NCI-H146 treated with DMSO at 0.1 percent for 48 hours (cell line): ENCODE results near the gene RNF169.
"Not testable (repeated sequence)": the region's sequence is repeated elsewhere in the genome, so short reads cannot be mapped to it uniquely, and the experiment has no call there.

Source experiments
- DNase-seq: peaks from one replicate; lab custom pipeline; 2025; ENCODE audit not compliant: unreplicated experiment; lab: John Stamatoyannopoulos, UW

The RNF169 gene

DNA sequence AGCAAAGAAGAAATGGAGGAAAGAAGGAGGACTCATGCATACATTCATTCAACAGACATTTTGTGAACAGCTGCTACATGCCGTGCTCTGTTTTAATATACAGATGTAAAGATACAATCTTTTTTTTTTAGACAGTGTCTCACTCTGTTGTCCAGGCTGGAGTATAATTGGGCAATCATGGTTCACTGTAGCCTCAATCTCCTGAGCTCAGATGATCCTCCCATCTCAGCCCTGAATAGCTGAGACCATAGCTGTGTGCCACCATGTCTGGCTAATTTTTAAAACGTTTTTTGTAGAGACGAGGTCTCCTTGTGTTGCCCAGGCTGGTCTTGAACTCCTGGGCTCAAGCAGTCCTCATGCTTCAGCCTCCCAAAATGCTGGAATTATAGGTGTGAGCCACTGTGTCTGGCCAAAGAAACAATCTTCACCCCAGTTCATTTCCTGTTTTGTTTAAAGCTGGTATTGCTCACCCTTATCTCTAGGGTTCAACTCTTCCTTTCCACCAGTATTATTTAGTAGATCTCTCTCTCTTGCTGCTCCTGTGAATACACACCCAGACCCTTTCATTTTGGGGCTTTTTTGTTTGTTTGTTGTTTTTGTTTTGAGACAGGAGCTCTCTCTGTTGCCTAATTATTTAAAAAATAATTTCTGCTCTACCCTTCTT, 69.8 kb downstream of the RNF169 start:
- DNase-seq = no peak

DNA sequence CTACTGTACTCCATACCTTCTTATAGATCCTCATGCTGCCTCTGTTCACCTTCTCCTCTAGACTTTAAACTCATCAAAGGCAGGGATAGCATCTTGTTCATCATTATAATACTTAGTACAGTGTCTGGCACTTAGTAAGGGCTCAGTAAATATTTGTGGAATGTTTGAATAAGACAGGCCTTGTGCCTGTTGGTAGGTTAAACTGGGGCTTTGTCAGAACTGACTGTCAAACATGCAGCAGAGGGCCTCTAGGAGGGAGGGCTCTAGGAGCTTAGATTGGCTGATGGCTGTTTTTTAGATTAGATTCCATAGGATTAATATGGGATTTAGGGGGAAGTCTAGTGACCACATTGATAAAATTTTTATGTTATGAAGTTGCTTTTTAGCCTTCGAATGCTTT, 70.8 kb downstream of the RNF169 start:
- DNase-seq = no peak

DNA sequence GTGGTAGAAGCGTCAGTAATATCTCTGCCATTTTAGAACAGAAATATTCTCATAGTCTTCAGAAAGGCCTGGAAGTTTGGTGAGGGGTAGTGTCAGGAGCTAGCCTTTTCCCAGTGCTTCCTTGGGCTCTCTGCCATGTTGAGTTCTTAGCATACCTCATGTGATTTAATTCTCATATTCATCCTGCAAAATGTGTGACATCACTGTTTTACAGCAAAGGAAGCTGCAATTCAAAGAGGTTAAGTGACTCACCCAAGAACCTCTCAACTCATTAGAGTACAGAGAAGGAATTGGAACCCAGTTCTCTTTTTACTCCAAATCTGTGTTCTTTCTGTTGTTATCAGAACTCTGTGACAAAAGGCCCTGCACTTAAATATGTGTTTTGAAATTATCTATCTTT, 72.1 kb downstream of the RNF169 start:
- DNase-seq = no peak

DNA sequence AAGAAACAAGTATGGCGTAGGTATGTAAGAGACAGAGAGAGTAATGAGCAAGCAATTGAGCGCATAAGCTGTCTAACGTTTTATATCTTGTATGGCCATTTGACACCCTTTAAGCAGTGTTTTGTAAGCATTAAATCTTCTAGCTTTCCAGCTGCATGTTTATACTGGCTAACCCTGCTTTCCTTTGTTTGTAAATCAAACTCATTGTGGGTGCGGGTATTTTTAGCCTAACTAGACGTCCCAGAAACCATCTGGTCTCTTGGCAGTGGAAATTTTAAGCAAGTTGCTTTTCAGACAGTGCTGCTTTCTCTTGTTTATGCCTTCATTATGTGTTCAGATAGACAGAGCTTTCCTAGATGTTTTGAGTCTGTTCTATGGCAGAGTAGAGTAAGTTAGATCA, 73.5 kb downstream of the RNF169 start:
- no peak for DNase-seq

DNA sequence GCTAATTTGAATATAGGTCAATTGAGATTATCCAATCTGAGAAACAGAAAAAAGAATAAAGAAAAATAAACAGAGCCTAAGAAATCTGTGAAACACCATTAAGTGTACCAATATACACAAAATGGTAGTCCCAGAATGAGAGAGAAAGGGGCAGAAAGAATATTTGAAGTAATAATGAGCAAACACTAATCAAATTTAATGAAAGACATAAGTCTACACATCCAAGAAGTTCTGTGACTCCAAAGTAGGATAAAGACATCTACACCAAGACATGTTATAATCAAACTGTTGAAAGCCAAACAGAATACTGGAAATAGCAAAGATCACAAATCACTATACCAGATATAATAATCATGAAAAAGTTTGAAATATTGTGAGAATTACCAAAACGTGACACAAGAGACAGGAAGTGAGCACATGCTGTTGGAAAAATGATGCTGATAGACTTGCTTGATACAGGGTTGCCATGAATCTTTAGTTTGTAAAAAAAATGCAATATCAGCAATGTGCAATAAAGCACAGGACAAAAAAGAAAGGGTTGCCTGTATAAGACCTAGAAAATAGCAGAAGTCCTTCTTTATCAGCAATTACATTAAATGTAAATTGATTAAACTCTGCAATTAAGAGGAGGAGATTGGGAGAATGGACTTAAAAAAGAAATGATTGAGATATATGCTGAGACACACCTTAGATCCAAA, 75.8 kb downstream of the RNF169 start:
- DNase-seq = no peak

DNA sequence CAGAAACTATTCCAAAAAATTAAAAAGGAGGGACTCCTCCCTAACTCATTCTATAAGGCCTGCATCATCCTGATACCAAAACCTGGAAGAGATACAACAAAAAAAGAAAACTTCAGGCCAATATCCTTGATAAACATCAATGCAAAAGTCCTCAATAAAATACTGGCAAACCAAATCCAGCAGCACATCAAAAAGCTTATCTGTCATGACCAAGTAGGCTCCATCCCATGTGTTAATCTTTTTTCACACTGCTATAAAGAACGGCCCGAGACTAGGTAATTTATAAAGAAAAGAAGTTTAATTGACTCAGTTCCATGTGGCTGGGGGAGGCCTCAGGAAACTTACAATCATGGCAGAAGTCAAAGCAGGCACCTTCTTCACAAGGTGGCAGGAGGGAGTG, 76.9 kb downstream of the RNF169 start:
- DNase-seq = not testable (repeated sequence)

DNA sequence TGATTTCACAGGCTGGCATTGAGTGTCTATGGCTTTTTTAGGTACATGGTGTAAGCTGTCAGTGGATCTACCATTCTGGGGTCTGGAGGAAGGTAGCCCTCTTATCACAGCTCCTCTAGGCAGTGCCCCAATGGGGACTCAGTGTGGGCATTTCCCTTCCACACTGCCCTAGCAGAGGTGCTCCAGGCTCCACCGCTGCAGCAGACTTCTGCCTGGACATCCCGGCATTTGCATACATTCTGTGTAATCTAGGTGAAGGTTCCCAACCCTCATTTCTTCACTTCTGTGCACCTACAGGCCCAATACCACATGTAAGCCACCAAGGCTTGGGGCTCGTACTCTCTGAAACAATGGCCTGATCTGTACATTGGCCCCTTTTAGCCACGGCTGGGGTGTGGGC, 78.3 kb downstream of the RNF169 start:
- no peak for DNase-seq

DNA sequence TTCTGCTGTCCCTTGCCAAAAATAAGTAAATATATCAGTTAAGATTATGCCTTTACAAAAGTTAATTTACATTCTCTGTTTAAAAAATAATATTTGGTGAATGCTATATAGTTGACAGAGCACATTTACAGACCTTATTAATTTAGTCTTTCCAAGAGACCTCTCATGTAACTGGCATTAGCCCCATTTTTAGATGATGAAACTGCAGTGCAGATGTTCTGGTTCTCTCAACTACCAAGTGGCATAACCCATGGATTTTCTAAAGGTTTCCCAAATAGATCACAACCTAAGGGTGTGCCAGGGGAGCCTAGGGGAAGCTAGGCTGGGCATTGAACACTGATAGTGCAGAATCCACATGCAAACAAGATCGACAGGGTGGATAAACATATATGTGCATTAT, 88.5 kb downstream of the RNF169 start:
- no peak for DNase-seq

DNA sequence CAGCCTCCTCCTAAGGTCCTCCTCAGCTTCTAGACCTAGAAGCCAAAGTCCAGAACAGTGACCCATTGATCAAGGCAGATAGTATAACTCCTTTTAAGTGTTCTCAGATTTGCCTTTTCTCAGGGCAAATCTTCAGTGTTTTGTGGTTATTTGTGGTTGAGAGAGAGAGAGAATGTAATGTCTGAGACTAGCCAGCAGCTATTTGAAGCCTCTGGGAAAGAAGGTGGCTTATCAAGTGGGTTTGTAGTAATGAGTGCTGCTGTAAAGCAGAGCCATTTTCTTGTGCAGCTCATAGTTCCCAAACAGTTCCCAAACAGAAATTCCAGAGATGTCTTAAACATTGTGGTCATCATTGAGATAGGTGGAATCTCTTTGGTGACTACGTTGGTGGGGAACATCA, 89.5 kb downstream of the RNF169 start:
- no peak for DNase-seq

DNA sequence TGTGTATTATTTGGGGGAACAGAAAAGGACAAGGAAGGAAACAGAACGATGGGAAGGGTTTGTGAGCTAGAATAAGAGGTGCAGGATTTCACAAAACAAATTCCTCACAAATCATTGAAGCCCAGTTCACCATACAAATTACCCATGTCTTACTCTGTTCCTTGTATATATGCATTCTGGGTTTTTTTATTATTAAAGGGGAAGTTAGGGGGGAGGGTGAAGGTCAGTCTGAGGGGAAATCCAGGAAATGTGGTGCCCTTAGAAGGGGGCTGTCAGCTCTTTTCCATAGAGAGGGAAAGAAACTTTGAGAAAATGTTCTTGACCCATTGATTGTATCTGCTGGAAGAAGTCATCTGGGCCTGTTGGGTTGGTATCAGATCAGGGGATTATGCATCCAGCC, 90.8 kb downstream of the RNF169 start:
- no peak for DNase-seq

DNA sequence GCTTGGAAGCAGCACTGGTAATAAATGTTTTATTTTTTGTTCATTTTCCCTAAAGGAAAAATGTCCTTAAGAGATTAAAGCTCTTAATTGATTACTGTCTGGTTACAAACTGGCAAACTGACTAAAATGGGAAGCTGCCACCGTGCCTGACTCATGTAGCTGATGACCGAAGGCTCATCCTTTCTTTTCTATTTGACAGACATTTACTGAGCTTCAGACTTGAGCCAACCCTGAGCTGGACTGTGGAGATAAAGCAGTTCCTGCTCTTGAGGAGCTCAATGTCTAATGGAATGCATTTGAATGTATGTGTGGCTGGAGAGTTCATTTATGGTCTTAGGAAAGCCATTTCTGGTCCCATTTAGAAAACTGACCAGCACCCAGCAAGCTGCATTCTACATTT, 91.3 kb downstream of the RNF169 start:
- DNase-seq = no peak

DNA sequence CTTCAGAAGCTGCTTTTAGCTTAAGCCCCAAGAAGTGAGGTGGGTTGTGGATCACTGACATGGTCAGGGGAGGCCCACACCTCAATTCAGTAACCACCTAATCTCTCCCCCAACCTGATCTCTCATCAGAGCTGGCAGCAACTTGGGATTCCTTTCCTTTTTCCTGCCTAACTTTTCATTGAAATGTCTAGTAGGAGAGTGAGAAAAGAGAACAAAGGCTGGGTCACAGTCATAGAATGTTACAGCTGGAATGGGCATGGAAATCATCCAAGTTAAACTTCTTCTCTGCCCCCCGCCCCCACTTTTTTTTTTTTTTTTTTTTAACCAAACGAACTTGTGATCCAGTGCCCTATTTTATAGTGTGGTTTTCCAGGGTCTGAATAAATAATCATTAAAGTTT, 91.8 kb downstream of the RNF169 start:
- DNase-seq = no peak

DNA sequence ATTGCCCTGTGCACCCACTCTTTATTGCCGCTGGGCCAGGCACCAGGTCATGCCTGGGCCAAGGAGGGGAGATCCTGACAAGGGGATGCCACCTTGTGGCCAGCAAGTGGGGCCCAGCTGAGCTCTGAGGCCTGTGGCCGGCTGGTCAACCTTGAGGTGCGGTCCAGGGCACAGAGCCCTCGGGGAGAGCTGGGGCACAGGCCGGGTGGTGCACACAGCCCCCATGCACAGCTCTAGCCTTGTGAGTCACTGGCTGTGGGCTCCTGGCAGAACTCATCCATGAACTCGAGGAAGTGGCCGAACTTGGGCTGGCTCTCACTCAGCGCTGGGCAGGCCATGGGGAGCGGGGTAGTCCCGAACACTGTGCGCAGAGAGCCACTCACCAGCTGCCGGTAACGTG, 94.3 kb downstream of the RNF169 start:
- no peak for DNase-seq

DNA sequence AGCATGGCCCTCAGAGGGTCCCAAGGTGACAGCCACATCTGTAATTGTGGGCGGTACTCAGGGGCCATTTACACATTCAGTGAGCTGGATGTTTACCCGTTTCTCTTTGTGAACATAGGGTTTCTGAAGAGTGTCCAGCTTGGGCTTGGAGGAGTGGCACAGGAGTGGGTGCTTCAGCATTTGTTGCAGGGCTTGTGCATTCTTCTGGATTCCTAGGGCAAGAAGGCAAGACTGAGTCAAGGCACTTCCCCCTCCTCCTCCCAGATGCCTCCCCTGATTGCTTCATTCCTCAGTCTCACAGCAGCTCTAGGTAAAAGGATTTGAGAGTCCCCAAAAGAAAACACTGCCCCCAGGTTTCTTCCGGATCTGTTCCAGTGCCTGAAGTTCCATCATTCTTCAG, 95.4 kb downstream of the RNF169 start:
- DNase-seq = no peak

DNA sequence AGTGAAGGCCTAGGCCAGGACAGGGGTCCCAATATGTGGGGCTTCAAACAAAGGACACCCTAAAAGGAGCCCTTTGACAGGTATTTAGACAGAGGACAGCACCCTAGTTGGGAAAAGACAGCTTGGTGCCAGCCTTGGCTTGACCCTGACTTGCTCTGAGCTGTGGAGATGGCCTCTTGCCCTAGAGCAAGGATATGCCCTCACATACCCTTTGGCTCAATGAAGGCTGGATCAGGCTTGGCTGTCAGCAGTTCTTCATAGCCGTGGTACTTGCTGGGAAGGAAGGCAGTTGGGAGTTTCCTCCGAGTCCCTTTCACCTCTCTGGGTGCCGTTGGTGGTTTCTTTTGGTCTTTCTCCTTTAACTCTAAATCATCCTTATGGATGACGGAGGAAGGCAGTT, 96.2 kb downstream of the RNF169 start:
- DNase-seq = no peak

DNA sequence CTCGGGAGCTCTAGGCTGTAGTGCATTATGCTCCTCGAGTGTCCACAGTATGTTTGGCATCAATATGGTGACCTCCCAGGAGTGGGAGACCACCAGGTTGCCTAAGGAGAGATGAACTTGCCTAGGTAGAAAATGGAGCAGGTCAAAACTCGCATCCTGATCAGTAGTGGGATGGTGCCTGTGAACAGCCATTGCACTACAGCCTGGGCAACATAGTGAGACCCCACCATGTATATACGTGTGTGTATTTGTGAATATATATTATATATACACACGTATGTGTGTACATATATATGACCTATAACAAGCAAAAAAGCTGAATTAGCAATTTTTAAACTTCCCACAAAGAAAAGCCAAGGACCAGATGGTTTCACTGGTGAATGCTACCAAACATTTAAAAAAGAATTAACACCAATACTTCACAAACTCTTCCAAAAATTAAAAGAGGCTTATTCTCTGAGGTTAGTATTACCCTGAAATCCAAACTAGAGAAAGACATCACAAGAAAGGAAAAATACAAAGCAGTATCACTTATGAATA, 97.4 kb downstream of the RNF169 start:
- no peak for DNase-seq

DNA sequence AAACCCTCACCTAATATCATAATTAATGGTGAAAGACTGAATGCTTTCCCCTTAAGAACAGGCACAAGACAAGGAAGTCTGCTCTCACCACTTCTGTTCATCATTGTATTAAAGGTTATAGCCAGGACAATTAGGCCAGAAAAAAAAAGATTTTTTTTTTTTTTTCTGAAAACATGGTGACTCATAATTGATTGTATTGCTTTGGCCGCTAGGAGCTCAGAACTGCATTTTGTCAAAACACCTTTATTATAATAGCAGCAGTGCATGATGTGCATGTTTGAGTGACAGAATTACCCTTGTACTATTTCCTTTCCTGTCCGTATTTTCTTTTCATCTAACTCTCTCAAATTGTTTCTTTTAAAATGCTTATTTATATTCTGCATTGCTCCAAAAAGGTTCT, 98.1 kb downstream of the RNF169 start:
- no peak for DNase-seq

DNA sequence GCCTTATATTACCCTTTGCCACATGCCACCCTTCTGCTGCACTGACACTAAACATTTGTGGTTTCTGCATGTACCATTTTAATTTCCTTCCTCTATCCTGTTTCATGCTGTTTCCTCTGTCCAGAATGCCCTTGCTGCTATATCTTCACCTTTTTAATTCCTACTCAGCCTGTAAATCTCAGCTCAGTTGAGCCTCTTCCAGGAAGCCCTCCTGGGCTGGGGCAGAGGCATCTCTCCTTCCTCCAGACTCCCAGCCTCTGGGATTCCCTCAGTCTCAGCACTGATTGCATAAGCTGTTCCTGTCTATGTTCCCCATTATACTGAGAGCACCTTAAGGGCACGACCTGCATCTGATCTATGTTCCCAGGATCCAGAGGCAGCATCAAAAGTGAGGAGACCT, 98.7 kb downstream of the RNF169 start:
- no peak for DNase-seq

DNA sequence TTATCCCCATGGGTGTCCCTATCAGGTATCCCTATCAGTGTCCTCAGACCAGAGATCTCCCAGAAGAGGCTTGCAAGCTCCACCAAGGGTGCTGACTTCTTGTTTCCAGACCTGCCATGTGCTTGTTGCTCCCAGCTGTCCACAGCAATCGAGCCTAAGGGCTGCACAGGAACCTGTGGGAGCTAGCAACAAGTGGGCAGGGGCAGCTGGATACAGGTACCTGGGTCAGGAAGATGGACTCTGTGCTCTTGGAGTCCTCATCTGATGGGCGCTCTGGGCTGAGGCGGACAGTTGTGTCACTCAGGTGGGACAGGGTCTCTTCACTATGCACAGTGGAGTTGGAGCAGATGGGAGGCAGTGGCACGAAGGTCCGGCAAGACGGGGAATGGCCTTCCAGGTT, 99.2 kb downstream of the RNF169 start:
- no peak for DNase-seq

DNA sequence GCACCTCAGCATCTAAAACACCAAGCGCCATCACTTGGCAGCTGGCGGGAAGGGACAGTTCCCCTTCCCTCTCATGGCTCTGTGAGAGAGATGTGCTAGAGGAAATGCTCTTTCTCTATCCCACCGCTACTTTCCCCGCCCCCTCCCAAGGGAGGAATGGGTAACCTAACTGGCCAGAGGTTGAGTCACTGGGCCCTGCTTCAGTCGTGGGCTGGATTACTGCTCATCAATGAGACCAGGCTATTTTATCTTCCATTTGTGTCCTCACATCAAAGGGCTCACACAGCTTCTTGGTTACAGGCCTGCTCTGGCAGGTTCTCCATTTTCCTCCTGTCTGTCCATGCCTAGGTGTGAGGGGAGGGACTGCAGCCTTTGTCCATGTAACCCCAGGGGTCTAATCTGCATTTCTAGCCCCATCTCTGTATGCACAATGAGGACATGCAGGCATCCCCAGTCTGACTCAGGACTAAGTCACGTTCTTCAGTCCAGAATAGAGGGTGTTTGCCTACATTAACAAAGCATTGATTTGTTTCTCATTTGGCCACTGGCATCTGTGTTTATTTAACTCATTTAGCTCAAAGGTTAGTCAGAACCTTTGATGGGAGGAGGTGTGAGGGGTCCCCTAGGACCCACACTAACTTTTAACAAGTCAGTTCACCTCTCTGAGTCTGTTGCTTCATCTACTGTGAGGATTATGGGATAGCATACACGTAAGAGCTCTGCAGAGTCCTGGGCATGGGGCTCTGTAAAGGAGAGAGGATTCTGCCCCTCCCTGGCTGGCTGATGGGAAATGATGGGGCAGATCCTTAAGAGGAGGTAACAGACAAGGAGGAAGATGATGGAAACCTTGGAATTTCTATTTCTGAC, 101.1 kb downstream of the RNF169 start:
- peak; percentile 2 for DNase-seq

DNA sequence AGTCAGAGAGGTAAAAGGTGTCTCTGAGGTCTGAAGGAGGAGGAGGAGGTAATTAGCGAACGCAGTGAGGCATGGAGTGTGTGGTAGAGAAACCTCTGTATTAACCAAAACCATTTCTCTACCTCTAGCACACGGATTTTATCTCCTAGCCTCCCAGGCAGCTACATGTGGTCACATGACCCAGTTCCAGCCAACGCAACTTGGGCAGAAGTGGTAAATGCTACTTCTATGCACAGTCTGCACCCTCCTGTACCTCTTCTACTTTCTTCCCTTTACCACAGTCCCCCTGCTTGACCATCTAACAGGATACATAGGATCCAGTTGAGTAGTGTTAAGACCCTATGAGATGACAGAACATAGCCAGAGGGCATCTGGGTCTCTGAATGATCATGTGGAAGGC, 104.6 kb downstream of the RNF169 start:
- DNase-seq = no peak

DNA sequence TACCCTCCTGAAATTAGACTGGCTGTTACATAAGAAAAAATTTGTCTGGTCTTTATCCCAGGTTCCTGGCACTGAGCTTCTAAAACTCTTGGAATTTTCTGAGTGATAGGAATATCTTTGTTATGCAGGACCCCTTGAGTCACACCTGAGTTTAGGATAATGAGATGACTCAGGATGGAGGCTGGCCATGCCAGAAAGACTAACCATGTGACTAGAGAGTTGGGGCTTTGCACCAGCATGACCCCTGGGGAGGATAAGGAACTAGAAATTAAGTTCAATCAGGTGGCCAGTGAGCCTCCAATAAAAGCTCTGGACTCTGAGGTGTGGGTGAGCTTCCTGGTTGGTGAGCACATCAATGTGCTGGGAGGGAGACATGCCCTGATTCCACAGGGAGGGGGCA, 112.1 kb downstream of the RNF169 start:
- DNase-seq = no peak
